NT2/D1 (cell line): ENCODE measurements around the gene DNM3.

Experiments
- DNase-seq: peaks from one replicate; pipeline ENCODE4 v3.0.0-alpha.2; 2011; ENCODE audit warnings: low read depth, low spot score
- H3K27me3 ChIP-seq: 2 replicates; pipeline ENCODE4 v1.6.0; 2011; ENCODE audit warnings: mild to moderate bottlenecking; ENCODE audit not compliant: insufficient read length, insufficient read depth
- H3K36me3 ChIP-seq: 2 replicates; pipeline ENCODE4 v1.6.1; 2011; ENCODE audit warnings: mild to moderate bottlenecking, low read length, mixed read lengths; ENCODE audit not compliant: insufficient read depth, insufficient read length
- H3K4me1 ChIP-seq: 2 replicates; pipeline ENCODE4 v1.5.1; 2011; ENCODE audit not compliant: insufficient read depth, insufficient read length
- H3K4me3 ChIP-seq: 2 replicates; pipeline ENCODE4 v1.5.1; 2011; ENCODE audit warnings: low read depth; ENCODE audit not compliant: insufficient read length
- H3K9ac ChIP-seq: 2 replicates; pipeline ENCODE4 v1.6.0; 2011; ENCODE audit warnings: low read depth; ENCODE audit not compliant: insufficient read length
- H3K9me3 ChIP-seq: 2 replicates; pipeline ENCODE4 v1.5.1; 2011; ENCODE audit warnings: mild to moderate bottlenecking, low read length; ENCODE audit not compliant: insufficient read depth
- SUZ12 ChIP-seq: IDR thresholded peaks from 2 replicates; pipeline ENCODE4 v1.6.1; 2011; ENCODE audit not compliant: insufficient read length, insufficient read depth; ENCODE audit errors: extremely low read depth
- YY1 ChIP-seq: IDR thresholded peaks from 2 replicates; pipeline ENCODE4 v1.6.1; 2011; ENCODE audit not compliant: insufficient read length, insufficient read depth
- ZNF274 ChIP-seq: IDR thresholded peaks from 2 replicates; pipeline ENCODE4 v1.6.1; 2011; ENCODE audit warnings: mild to moderate bottlenecking, low read depth, low read length

DNM3 gene

GRCh38 chr1:172089768-172090510 lies 248.6 kb downstream of the DNM3 start:
- no peaks in the 10 kb centered on the region for H3K4me1 ChIP-seq
- no peaks in the 10 kb centered on the region for H3K27me3 ChIP-seq
- peak; percentile 61 for DNase-seq
- H3K9me3 ChIP-seq, result no peaks in the 10 kb centered on the region
- TF ChIP-seq ZNF274 (no peak), YY1 (no peak), SUZ12 (no peak)
- no peak overlapping the region for H3K9ac ChIP-seq
- H3K4me3 ChIP-seq, result no peak overlapping the region
- no peaks in the 10 kb centered on the region for H3K36me3 ChIP-seq

- TF ChIP-seq YY1 (no peak), ZNF274 (no peak), SUZ12 (no peak)
- no peaks in the 10 kb centered on the region for H3K9me3 ChIP-seq
Measured at GRCh38 chr1:172090511-172090817, 249.2 kb downstream of the DNM3 start.

GRCh38 chr1:172095846-172096245 lies 254.5 kb downstream of the DNM3 start:
- H3K9ac ChIP-seq, result no peak overlapping the region
- H3K4me3 ChIP-seq, result no peak overlapping the region
- no peaks in the 10 kb centered on the region for H3K4me1 ChIP-seq
- H3K9me3 ChIP-seq, result no peaks in the 10 kb centered on the region
- H3K27me3 ChIP-seq, result no peaks in the 10 kb centered on the region
- DNase-seq, result no peak
- no peak for TF ChIP-seq ZNF274
- TF ChIP-seq SUZ12, result no peak
- TF ChIP-seq YY1, result no peak
- H3K36me3 ChIP-seq, result no peaks in the 10 kb centered on the region

More at GRCh38 chr1:172090511-172090817, 249.2 kb downstream of the DNM3 start:
- no peak overlapping the region for H3K4me3 ChIP-seq
- H3K27me3 ChIP-seq, result no peaks in the 10 kb centered on the region
- no peak for DNase-seq
- H3K36me3 ChIP-seq, result no peaks in the 10 kb centered on the region
- H3K9ac ChIP-seq, result no peak overlapping the region
- no peaks in the 10 kb centered on the region for H3K4me1 ChIP-seq

- Histone ChIP-seq H3K9ac (no peak overlapping the region), H3K4me3 (no peak overlapping the region), H3K9me3 (no peaks in the 10 kb centered on the region), H3K4me1 (no peaks in the 10 kb centered on the region), H3K27me3 (no peaks in the 10 kb centered on the region), H3K36me3 (no peaks in the 10 kb centered on the region)
- TF ChIP-seq YY1 (no peak), SUZ12 (no peak), ZNF274 (no peak)
- DNase-seq, result no peak
Measured at GRCh38 chr1:172105230-172105629, 263.9 kb downstream of the DNM3 start.

- TF ChIP-seq ZNF274, result no peak
- no peak for TF ChIP-seq YY1
- no peak for TF ChIP-seq SUZ12
- H3K9me3 ChIP-seq, result no peaks in the 10 kb centered on the region
- no peaks in the 10 kb centered on the region for H3K4me1 ChIP-seq
- no peaks in the 10 kb centered on the region for H3K36me3 ChIP-seq
- no peak for DNase-seq
- no peaks in the 10 kb centered on the region for H3K27me3 ChIP-seq
- no peak overlapping the region for H3K4me3 ChIP-seq
- no peak overlapping the region for H3K9ac ChIP-seq
Measured at GRCh38 chr1:172107316-172107975, 266.1 kb downstream of the DNM3 start.

GRCh38 chr1:172108161-172108893 lies 267.0 kb downstream of the DNM3 start:
- DNase-seq, result no peak
- H3K4me3 ChIP-seq, result no peak overlapping the region
- no peaks in the 10 kb centered on the region for H3K27me3 ChIP-seq
- TF ChIP-seq YY1 (no peak), ZNF274 (no peak), SUZ12 (no peak)
- no peaks in the 10 kb centered on the region for H3K4me1 ChIP-seq
- H3K36me3 ChIP-seq, result no peaks in the 10 kb centered on the region
- no peaks in the 10 kb centered on the region for H3K9me3 ChIP-seq
- H3K9ac ChIP-seq, result no peak overlapping the region

GRCh38 chr1:172109359-172109758 lies 268.1 kb downstream of the DNM3 start:
- H3K4me3 ChIP-seq, result no peak overlapping the region
- no peak overlapping the region for H3K9ac ChIP-seq
- H3K9me3 ChIP-seq, result no peaks in the 10 kb centered on the region
- no peaks in the 10 kb centered on the region for H3K27me3 ChIP-seq
- H3K36me3 ChIP-seq, result no peaks in the 10 kb centered on the region
- TF ChIP-seq ZNF274 (no peak), YY1 (no peak), SUZ12 (no peak)
- no peak for DNase-seq
- H3K4me1 ChIP-seq, result no peaks in the 10 kb centered on the region
